ENCODE data around the gene SYCP3. TPM values are rescaled to one million over a fixed set of nuclear protein-coding genes. Genes with fewer than 3 reads are reported as not detected.
"Not testable (repeated sequence)": the region's sequence is repeated elsewhere in the genome, so short reads cannot be mapped to it uniquely, and the experiment has no call there.

SYCP3 gene
- total and polyA plus RNA-seq, 9 donors, result 0.07 to 0.31 TPM; not detected in 7

DNA sequence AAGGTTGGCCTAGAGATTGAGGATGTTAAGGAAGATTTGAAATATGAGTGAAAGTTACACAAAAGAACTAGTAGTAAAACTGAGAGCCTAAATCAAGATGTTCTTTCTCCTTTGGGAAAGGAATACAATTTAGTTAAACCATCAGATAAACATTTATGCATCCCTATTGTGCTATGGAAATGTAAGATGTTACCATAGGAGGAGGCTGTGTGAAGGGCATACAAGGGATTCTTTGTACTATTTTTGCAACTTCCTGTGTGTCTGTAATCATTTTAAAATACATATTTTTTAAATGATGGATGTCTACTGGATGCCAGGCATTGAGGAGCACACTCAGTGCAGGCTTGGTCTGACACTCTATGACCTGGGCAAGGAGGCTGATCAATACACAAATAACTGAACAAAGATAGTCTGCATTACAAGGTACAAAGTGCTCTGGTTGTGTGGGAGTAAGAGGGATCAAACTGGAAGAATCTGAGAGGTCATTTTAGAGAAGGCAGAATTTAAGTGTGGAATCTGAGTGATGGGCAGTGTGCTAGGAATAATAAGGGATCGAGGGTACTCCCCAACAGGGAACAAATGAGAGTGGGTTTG, 47.7 kb downstream of the SYCP3 start:
- Histone ChIP-seq H3K27ac (no peak overlapping the region), H3K9me3 (no peaks in the 10 kb centered on the region), H3K36me3 (no peaks in the 10 kb centered on the region), H3K4me1 (ENCODE audit: insufficient read depth) (no peaks in the 10 kb centered on the region), H3K27me3 (no peaks in the 10 kb centered on the region), H3K4me3 (no peak overlapping the region)
- no peak for DNase-seq
- 88 to 91% (median 90%) methylated on average over 1 of the region's 1 CpG for WGBS, 3 donors
- TF ChIP-seq, protein P1, sequence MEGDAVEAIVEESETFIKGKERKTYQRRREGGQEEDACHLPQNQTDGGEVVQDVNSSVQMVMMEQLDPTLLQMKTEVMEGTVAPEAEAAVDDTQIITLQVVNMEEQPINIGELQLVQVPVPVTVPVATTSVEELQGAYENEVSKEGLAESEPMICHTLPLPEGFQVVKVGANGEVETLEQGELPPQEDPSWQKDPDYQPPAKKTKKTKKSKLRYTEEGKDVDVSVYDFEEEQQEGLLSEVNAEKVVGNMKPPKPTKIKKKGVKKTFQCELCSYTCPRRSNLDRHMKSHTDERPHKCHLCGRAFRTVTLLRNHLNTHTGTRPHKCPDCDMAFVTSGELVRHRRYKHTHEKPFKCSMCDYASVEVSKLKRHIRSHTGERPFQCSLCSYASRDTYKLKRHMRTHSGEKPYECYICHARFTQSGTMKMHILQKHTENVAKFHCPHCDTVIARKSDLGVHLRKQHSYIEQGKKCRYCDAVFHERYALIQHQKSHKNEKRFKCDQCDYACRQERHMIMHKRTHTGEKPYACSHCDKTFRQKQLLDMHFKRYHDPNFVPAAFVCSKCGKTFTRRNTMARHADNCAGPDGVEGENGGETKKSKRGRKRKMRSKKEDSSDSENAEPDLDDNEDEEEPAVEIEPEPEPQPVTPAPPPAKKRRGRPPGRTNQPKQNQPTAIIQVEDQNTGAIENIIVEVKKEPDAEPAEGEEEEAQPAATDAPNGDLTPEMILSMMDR (IDR thresholded peaks at IDR 0.05), result no peak
- TF ChIP-seq EP300 (IDR thresholded peaks at IDR 0.05), result no peak
- TF ChIP-seq POLR2A (IDR thresholded peaks at IDR 0.05), result no peak
- intact Hi-C loops (cut with DNase I), result no loop called here

DNA sequence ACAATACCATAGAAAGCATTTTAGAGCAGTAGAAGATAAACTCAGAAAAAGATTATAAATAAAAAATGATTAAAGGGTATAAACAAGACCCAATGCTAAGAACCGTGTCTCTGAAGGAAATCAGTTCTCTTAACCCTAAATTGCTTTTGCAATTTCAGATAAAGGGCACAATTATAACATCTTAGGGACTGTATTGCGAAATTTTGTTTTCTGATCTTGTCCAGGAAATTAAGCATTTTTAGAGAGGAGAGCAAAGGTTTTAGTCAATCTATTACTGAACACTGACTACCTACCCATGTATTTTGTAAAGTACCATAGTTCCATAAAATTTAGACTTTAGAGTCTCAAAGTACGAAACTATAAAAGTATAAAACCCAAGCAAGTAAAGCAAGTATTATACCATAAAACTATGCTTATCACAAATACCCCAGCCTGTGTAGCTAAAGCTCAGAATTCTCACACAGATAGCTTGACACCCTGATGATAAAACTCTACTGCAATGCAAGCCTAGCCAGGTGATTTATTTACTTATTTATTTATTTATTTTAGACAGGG, 48.6 kb downstream of the SYCP3 start:
- intact Hi-C loops (cut with DNase I), result no loop called here
- no peaks in the 10 kb centered on the region for H3K36me3 ChIP-seq
- H3K4me3 ChIP-seq, result no peak overlapping the region
- H3K27me3 ChIP-seq, result no peaks in the 10 kb centered on the region
- H3K9me3 ChIP-seq, result no peaks in the 10 kb centered on the region
- no peak overlapping the region for H3K27ac ChIP-seq
- TF ChIP-seq POLR2A (IDR thresholded peaks at IDR 0.05) (no peak), EP300 (IDR thresholded peaks at IDR 0.05) (no peak)
- TF ChIP-seq, protein P1 (IDR thresholded peaks at IDR 0.05), result no peak
- no peak for DNase-seq
- H3K4me1 ChIP-seq (ENCODE audit: insufficient read depth), result no peaks in the 10 kb centered on the region
- 36 to 55% (median 48%) methylated on average over 3 of the region's 3 CpGs for WGBS, 3 donors

DNA sequence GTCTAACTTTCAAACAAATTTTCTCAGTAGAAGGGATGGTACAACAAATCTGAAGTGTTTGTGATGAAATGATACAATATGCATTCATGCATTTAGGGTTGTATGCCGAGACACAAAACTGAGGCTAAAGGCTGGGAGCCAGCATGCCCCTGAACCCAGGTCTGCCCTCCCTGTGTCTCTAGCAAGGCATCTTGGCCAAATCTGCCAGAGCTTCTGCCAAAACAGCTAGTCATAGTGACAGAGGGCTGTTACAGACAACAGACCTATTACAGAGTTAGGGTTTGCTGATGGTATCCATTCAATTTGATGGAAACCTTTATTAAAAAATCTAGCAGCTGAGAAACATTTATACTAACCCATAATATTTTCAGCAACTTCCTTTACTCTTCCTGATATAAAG, 53.1 kb downstream of the SYCP3 start:
- intact Hi-C loops (cut with DNase I), result no loop called here
- no peak for DNase-seq
- no peak for TF ChIP-seq EP300 (IDR thresholded peaks at IDR 0.05)
- no peak for TF ChIP-seq POLR2A (IDR thresholded peaks at IDR 0.05)
- TF ChIP-seq, protein P1 (IDR thresholded peaks at IDR 0.05), result no peak
- no peaks in the 10 kb centered on the region for H3K4me1 ChIP-seq (ENCODE audit: insufficient read depth)
- no peaks in the 10 kb centered on the region for H3K27me3 ChIP-seq
- no peaks in the 10 kb centered on the region for H3K36me3 ChIP-seq
- no peaks in the 10 kb centered on the region for H3K9me3 ChIP-seq
- H3K4me3 ChIP-seq, result no peak overlapping the region
- 61 to 88% (median 81%) methylated on average over 1 of the region's 1 CpG for WGBS, 3 donors
- H3K27ac ChIP-seq, result no peak overlapping the region

DNA sequence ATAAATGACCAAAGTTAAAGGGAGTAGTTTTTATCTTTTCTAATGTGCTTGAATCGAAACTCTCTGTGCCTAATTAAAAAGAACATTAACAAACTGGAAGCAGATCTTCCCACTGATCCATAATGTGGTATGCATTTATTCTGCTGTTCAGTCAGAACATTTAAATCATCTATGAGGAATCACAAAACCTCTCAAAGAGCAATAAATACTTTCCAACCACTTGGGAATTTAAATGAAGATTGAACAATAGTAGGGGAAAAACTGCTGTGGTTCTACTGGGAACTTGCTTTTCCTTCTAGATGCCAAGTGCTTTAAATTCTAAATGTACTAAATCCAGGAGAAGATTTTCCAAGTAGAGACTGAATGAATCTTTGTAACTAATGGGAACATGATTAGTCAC, 54.2 kb downstream of the SYCP3 start:
- Histone ChIP-seq H3K36me3 (no peaks in the 10 kb centered on the region), H3K27me3 (no peaks in the 10 kb centered on the region), H3K4me1 (ENCODE audit: insufficient read depth) (no peaks in the 10 kb centered on the region), H3K27ac (no peak overlapping the region), H3K9me3 (no peaks in the 10 kb centered on the region), H3K4me3 (no peak overlapping the region)
- intact Hi-C loops (cut with DNase I), result no loop called here
- no peak for TF ChIP-seq EP300 (IDR thresholded peaks at IDR 0.05)
- no peak for TF ChIP-seq POLR2A (IDR thresholded peaks at IDR 0.05)
- TF ChIP-seq, protein P1 (IDR thresholded peaks at IDR 0.05), result no peak
- 45 to 62% (median 54%) methylated on average over 1 of the region's 1 CpG for WGBS, 3 donors
- no peak for DNase-seq

DNA sequence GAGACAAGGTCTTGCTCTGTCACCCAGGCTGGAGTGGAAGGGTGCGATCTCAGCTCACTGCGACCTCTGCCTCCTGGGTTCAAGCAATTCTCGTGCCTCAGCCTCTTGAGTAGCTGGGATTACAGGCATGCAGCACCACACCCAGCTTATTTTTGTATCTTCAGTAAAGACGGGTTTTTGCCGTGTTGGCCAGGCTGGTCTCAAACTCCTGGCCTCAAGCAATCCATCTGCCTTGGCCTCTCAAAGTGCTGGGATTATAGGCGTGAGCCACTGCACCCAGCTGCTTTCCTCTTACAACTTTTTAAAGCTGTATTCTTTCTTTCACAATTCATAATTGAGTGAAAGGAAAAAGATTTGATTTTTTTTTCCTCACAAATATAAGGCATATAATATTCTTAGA, 57.6 kb downstream of the SYCP3 start:
- H3K4me1 ChIP-seq (ENCODE audit: insufficient read depth); H3K36me3 ChIP-seq; H3K9me3 ChIP-seq; H3K4me3 ChIP-seq; H3K27me3 ChIP-seq; intact Hi-C loops (cut with DNase I); H3K27ac ChIP-seq; DNase-seq: not testable (repeated sequence)
- 72 to 76% (median 73%) methylated on average over 4 to 6 of the region's 6 CpGs for WGBS, 3 donors
